Measurements from ENCODE around the gene PIEZO2. TPM values are rescaled to one million over a fixed set of nuclear protein-coding genes. Genes with fewer than 3 reads are reported as not detected.

The PIEZO2 gene
- total and polyA plus RNA-seq, 2 of the 8 experiments (the other 6 are each of a cell fraction or from before 2014, with no cell fraction given), result 4.7 to 16.5 TPM

DNA sequence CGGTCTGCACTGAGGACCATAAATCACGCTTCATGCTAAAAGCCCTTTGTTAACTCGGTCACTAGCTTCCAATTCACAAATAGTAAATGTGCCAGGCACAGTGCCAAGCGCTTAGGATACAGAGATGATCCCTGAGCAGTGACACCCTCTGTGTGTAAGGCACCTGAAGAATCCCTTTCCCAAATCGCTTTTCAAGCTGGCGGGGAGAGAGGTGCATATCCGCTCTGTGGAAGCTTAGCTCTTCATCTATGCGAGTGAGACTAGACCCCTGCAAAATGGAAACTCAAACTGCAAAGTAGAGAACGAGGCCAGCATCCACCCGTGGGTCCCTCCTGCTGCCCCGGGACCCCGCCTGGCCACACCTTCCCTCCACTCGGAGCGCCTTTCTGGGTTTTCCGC is 2.4 kb downstream of the PIEZO2 start (continued):
- no peak for TF ChIP-seq EP300 (IDR thresholded peaks at IDR 0.05; ENCODE audit: borderline replicate concordance in 1 of 2, low read depth in 2 of 2, low read length in 2 of 2)
- TF ChIP-seq ZNF274 (IDR thresholded peaks at IDR 0.05; ENCODE audit: borderline replicate concordance, extremely low read depth, low read length), result no peak
